ENCODE data around the gene LRP4. TPM values are rescaled to one million over a fixed set of nuclear protein-coding genes. Genes with fewer than 3 reads are reported as not detected.

LRP4 gene
- total RNA-seq, 4 donors from 2014 or later: 2.3 to 7.4 (median 3.5) TPM

GRCh38 chr11:46961041-46961440 is 42.7 kb upstream of the LRP4 start:
- WGBS: 96% methylated on average over 2 of the region's 2 CpGs
- no peaks in the 10 kb centered on the region for H3K4me1 ChIP-seq
- no peaks in the 10 kb centered on the region for H3K36me3 ChIP-seq
- peaks cover 0 to 5% (median 0%) of the 10 kb centered on the region in 4 donors for H3K9me3 ChIP-seq
- no peak for DNase-seq (ENCODE audit: extremely low spot score)
- intact Hi-C loops (cut with DNase I): no loop called here
- no peak overlapping the region for H3K27ac ChIP-seq (replicated peaks in 1 of 4)
- no peak for TF ChIP-seq CTCF (IDR thresholded peaks at IDR 0.05)
- TF ChIP-seq EP300 (IDR thresholded peaks at IDR 0.05): no peak
- no peak for TF ChIP-seq POLR2A (IDR thresholded peaks at IDR 0.05; ENCODE audit: low read depth)
- TF ChIP-seq POLR2AphosphoS5 (IDR thresholded peaks at IDR 0.05): no peak
- no peaks in the 10 kb centered on the region for H3K27me3 ChIP-seq
- H3K4me3 ChIP-seq: no peak overlapping the region

GRCh38 chr11:46958777-46959176 is 40.4 kb upstream of the LRP4 start:
- no peak for DNase-seq (ENCODE audit: extremely low spot score)
- Histone ChIP-seq H3K4me3 (no peak overlapping the region), H3K27me3 (no peaks in the 10 kb centered on the region), H3K9me3 (peaks cover 0 to 5% (median 0%) of the 10 kb centered on the region in 4 donors), H3K27ac (replicated peaks in 1 of 4) (no peak overlapping the region), H3K36me3 (no peaks in the 10 kb centered on the region), H3K4me1 (no peaks in the 10 kb centered on the region)
- intact Hi-C loops (cut with DNase I): no loop called here
- TF ChIP-seq POLR2A (IDR thresholded peaks at IDR 0.05; ENCODE audit: low read depth) (no peak), EP300 (IDR thresholded peaks at IDR 0.05) (no peak), CTCF (IDR thresholded peaks at IDR 0.05) (no peak)
- 86% methylated on average over 1 of the region's 1 CpG for WGBS

- DNase-seq (ENCODE audit: extremely low spot score): no peak
- intact Hi-C loops (cut with DNase I): no loop called here
- no peak overlapping the region for H3K4me3 ChIP-seq
- H3K27me3 ChIP-seq: no peaks in the 10 kb centered on the region
- 93% methylated on average over 5 of the region's 5 CpGs for WGBS
- no peaks in the 10 kb centered on the region for H3K9me3 ChIP-seq
- no peaks in the 10 kb centered on the region for H3K36me3 ChIP-seq
- H3K4me1 ChIP-seq: peaks cover 0 to 5% (median 0%) of the 10 kb centered on the region in 4 donors
- TF ChIP-seq POLR2A (IDR thresholded peaks at IDR 0.05; ENCODE audit: low read depth) (no peak), EP300 (IDR thresholded peaks at IDR 0.05) (no peak), CTCF (IDR thresholded peaks at IDR 0.05) (no peak), POLR2AphosphoS5 (IDR thresholded peaks at IDR 0.05) (no peak)
- no peak overlapping the region for H3K27ac ChIP-seq (replicated peaks in 1 of 4)
These were observed 34.7 kb upstream of the LRP4 start for GRCh38 chr11:46953093-46953492.

- Histone ChIP-seq H3K4me1 (peaks cover 0 to 11% (median 0%) of the 10 kb centered on the region in 4 donors), H3K9me3 (no peaks in the 10 kb centered on the region), H3K27me3 (no peaks in the 10 kb centered on the region), H3K27ac (replicated peaks in 1 of 4) (no peak overlapping the region), H3K4me3 (no peak overlapping the region), H3K36me3 (no peaks in the 10 kb centered on the region)
- intact Hi-C loops (cut with DNase I): no loop called here
- no peak for DNase-seq (ENCODE audit: extremely low spot score)
- TF ChIP-seq EP300 (IDR thresholded peaks at IDR 0.05) (no peak), POLR2A (IDR thresholded peaks at IDR 0.05; ENCODE audit: low read depth) (no peak), CTCF (IDR thresholded peaks at IDR 0.05) (no peak), POLR2AphosphoS5 (IDR thresholded peaks at IDR 0.05) (no peak)
- 81% methylated on average over 2 of the region's 2 CpGs for WGBS
These were observed 34.2 kb upstream of the LRP4 start for GRCh38 chr11:46952553-46952952.

GRCh38 chr11:46951864-46952263 is 33.5 kb upstream of the LRP4 start:
- H3K27me3 ChIP-seq: no peaks in the 10 kb centered on the region
- H3K9me3 ChIP-seq: no peaks in the 10 kb centered on the region
- H3K4me1 ChIP-seq: peaks cover 0 to 16% (median 0%) of the 10 kb centered on the region in 4 donors
- intact Hi-C loops (cut with DNase I): no loop called here
- no peaks in the 10 kb centered on the region for H3K36me3 ChIP-seq
- H3K4me3 ChIP-seq: no peak overlapping the region
- no peak for DNase-seq (ENCODE audit: extremely low spot score)
- WGBS: 100% methylated on average over 1 of the region's 1 CpG
- TF ChIP-seq EP300 (IDR thresholded peaks at IDR 0.05): no peak
- no peak overlapping the region for H3K27ac ChIP-seq (replicated peaks in 1 of 4)
